Muscle layer of colon (tissue), 2 donors: ENCODE measurements around the gene KCNA3.
A peak's percentile ranks its signal among the peaks of the same experiment; 100 is the strongest.

ENCODE experiments used
- H3K27ac ChIP-seq: one replicate; pipeline ENCODE4 v1.7.0; 2013; ENCODE audit warnings: low read depth, mild to moderate bottlenecking, low read length, moderate library complexity
- H3K27me3 ChIP-seq, 2 donors: one replicate each; pipeline ENCODE4 v1.7.0; 2013; ENCODE audit warnings: low read length in 2 of 2, mild to moderate bottlenecking in 2 of 2; ENCODE audit not compliant: insufficient read depth in 2 of 2, control insufficient read depth in 1 of 2
- H3K36me3 ChIP-seq: one replicate; pipeline ENCODE4 v1.7.0; 2013; ENCODE audit warnings: mild to moderate bottlenecking, low read length; ENCODE audit not compliant: insufficient read depth
- H3K4me1 ChIP-seq: one replicate; pipeline ENCODE4 v1.7.0; 2013; ENCODE audit warnings: mild to moderate bottlenecking, low read length; ENCODE audit not compliant: insufficient read depth
- H3K4me3 ChIP-seq, 2 donors: one replicate each; pipeline ENCODE4 v1.7.0; 2013; ENCODE audit warnings: low read length in 2 of 2, low read depth in 1 of 2, mild to moderate bottlenecking in 1 of 2, moderate library complexity in 1 of 2
- H3K9ac ChIP-seq: one replicate; pipeline ENCODE4 v1.7.0; 2013; ENCODE audit warnings: low read length
- H3K9me3 ChIP-seq: one replicate; pipeline ENCODE4 v1.7.0; 2013; ENCODE audit warnings: mild to moderate bottlenecking, low read length
- donor health status: abdominal sarcoma.
- donor health status: Adenocarcinoma of cecum.

Gene KCNA3

GRCh38 chr1:110674337-110675059, at the start of gene KCNA3:
Gene KCNA3 (minus strand): TSS chr1:110674940. CDS start chr1:110674809, 131 bp downstream.
- Histone ChIP-seq H3K4me1 (no peaks in the 10 kb centered on the region), H3K9me3 (no peaks in the 10 kb centered on the region), H3K36me3 (no peaks in the 10 kb centered on the region), H3K27me3 (peaks cover 34 to 39% of the 10 kb centered on the region in 2 donors), H3K4me3 (peak within 1 kb of the TSS; percentile 42 to 45), H3K9ac (no peak within 1 kb of the TSS), H3K27ac (no peak within 1 kb of the TSS)

DNA sequence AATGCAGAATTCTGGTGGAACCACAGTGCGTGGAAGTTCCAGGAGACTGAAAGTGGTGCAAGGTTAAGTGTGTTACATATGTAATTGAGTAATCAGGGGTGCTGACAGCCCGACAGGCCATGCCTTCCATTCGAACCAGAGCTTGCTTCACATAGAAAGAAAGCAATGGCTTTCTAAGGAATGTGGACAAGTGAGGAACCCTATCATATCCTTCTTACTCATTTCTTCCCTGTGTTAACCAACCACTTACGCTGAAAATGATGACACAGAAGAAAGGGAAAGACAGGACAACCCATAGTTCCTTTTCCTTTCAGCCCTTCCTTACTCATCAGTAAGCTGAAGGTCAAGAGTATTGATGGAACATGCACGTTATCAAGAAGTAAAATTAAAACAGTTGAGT, 48.1 kb upstream of the KCNA3 start:
- H3K27ac ChIP-seq = no peak overlapping the region
- no peaks in the 10 kb centered on the region for H3K4me1 ChIP-seq
- H3K27me3 ChIP-seq = no peaks in the 10 kb centered on the region
- no peaks in the 10 kb centered on the region for H3K9me3 ChIP-seq
- no peak overlapping the region for H3K4me3 ChIP-seq
- H3K9ac ChIP-seq = no peak overlapping the region
- no peaks in the 10 kb centered on the region for H3K36me3 ChIP-seq

DNA sequence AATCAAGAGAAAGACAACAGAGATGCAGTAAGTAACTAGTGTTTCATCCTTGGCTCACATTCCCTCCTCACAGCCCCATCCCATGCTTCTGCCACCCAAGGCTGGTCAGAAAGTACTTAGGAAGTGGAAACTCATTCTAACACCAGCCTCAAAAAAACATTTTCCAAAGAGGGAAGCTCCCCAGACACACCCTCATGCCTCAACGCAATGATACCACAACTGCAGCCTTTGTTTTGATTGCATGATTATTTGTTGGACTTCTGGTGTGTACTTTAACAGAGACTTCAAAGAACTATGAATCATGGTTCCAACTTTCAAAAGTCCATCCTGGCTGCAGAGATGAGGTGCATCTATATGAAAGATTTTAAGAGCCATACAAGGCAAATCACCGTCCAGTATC, 45.2 kb upstream of the KCNA3 start:
- Histone ChIP-seq H3K9me3 (no peaks in the 10 kb centered on the region), H3K36me3 (no peaks in the 10 kb centered on the region), H3K4me1 (no peaks in the 10 kb centered on the region), H3K4me3 (no peak overlapping the region), H3K9ac (no peak overlapping the region), H3K27ac (no peak overlapping the region), H3K27me3 (no peaks in the 10 kb centered on the region)

- Histone ChIP-seq H3K27me3 (no peaks in the 10 kb centered on the region), H3K4me1 (no peaks in the 10 kb centered on the region), H3K9ac (no peak overlapping the region), H3K4me3 (no peak overlapping the region), H3K36me3 (no peaks in the 10 kb centered on the region), H3K9me3 (no peaks in the 10 kb centered on the region), H3K27ac (no peak overlapping the region)
Observed at GRCh38 chr1:110718452-110718851, 43.7 kb upstream of the KCNA3 start.

DNA sequence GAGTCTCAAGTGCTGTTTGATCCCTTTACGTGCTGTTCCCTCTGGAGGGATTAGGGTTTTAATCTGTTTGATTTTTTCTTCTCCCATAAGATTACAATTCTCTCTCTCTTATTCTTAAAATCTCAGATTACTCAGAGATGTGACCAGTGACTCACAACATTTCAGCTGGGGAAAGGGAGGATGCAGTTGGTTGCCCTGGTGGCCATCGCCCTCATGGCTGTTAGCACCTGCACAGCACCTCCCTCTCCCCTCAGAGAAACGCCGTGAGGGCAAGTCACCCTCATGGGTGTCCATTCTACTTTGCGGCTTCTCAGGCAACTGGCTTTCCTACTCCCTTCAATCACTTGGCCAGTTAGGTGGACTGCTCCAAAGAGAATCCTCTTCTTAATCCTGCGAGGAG, 42.4 kb upstream of the KCNA3 start:
- H3K4me3 ChIP-seq = no peak overlapping the region
- H3K36me3 ChIP-seq = no peaks in the 10 kb centered on the region
- H3K4me1 ChIP-seq = no peaks in the 10 kb centered on the region
- no peak overlapping the region for H3K27ac ChIP-seq
- H3K9me3 ChIP-seq = no peaks in the 10 kb centered on the region
- H3K9ac ChIP-seq = no peak overlapping the region
- no peaks in the 10 kb centered on the region for H3K27me3 ChIP-seq

DNA sequence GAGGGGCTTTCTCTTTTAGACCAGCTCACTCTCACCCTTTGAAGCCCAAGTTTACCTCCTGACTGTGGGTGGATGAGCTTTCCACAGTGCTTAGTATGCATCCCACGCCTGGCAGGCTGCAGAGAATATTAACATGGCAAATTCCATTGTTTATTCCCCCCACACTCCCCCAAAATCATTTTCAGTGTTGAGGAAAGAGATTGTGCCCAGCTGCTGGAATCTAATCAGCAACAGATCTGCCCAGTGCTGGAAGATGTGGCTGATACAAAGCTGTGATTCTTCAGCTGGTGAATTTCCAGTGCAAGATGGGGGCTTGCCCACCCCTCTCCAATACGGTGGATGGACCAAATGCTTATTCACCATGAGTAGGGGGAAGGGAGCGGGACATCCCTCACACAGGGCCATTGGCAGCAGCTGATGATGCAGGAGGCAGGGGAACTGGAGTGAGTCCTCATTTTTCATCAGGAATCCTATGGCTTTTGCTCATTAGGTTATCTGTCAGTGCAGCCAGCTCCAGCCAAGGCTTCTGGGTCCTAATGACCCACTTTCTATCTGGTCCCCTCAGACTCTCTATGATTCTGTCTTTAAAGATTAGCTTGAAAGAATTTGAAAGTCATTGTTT, 39.7 kb upstream of the KCNA3 start:
- Histone ChIP-seq H3K27ac (no peak overlapping the region), H3K36me3 (no peaks in the 10 kb centered on the region), H3K9ac (no peak overlapping the region), H3K4me3 (no peak overlapping the region), H3K4me1 (no peaks in the 10 kb centered on the region), H3K27me3 (no peaks in the 10 kb centered on the region), H3K9me3 (no peaks in the 10 kb centered on the region)

- H3K27ac ChIP-seq = no peak overlapping the region
- H3K4me1 ChIP-seq = no peaks in the 10 kb centered on the region
- no peaks in the 10 kb centered on the region for H3K9me3 ChIP-seq
- H3K36me3 ChIP-seq = no peaks in the 10 kb centered on the region
- H3K27me3 ChIP-seq = no peaks in the 10 kb centered on the region
- no peak overlapping the region for H3K4me3 ChIP-seq
- H3K9ac ChIP-seq = no peak overlapping the region
Observed at GRCh38 chr1:110713221-110713620, 38.5 kb upstream of the KCNA3 start.

DNA sequence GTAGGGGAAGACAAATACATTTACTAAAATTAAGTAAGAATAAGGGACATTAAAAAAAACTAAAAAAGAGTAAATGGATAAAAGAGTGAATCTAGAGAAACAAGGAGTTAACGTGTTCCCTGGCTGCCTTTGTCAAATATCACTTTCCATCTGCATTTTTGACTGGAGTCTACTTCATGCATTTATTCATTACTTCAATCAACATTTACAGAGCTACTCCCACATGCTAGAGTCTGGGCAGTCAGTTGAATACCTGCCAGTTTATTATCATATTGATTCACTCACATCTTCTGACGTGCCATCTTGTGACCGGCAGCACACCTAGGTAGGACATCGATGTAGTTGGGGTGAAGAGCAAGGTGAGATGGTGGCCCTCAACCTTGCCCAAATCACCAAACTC, 35.6 kb upstream of the KCNA3 start:
- no peak overlapping the region for H3K4me3 ChIP-seq
- H3K36me3 ChIP-seq = no peaks in the 10 kb centered on the region
- H3K9me3 ChIP-seq = no peaks in the 10 kb centered on the region
- no peaks in the 10 kb centered on the region for H3K27me3 ChIP-seq
- H3K9ac ChIP-seq = no peak overlapping the region
- H3K27ac ChIP-seq = no peak overlapping the region
- H3K4me1 ChIP-seq = no peaks in the 10 kb centered on the region

GRCh38 chr1:110708974-110709440, 34.3 kb upstream of the KCNA3 start:
- no peaks in the 10 kb centered on the region for H3K36me3 ChIP-seq
- H3K27ac ChIP-seq = no peak overlapping the region

DNA sequence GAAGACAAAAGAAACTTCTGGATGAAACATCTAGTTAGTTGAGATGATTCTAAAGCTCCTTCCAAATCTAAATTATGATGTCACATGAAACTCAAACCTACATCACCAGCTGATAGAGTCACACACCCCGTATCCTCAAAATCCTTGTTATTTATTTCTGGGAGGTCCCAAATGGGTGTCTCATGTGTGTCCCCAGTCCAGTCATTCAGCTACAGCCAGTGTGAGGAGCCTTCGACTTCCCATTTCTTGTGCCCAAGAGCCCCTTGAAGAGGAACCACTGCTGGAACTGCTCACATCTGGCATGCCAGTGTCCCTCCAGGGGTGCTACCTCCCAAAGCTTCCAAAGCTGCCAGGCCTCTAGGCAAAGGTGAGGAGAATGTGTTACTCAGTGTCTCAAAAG, 32.5 kb upstream of the KCNA3 start:
- Histone ChIP-seq H3K9me3 (no peaks in the 10 kb centered on the region), H3K27me3 (no peaks in the 10 kb centered on the region), H3K27ac (no peak overlapping the region), H3K36me3 (no peaks in the 10 kb centered on the region), H3K9ac (no peak overlapping the region), H3K4me1 (no peaks in the 10 kb centered on the region), H3K4me3 (no peak overlapping the region)

More at GRCh38 chr1:110708974-110709440, 34.3 kb upstream of the KCNA3 start:
- H3K4me3 ChIP-seq = no peak overlapping the region
- H3K9me3 ChIP-seq = no peaks in the 10 kb centered on the region
- H3K27me3 ChIP-seq = no peaks in the 10 kb centered on the region
- no peak overlapping the region for H3K9ac ChIP-seq
- no peaks in the 10 kb centered on the region for H3K4me1 ChIP-seq

- H3K4me3 ChIP-seq = no peak overlapping the region
- H3K27ac ChIP-seq = no peak overlapping the region
- no peaks in the 10 kb centered on the region for H3K36me3 ChIP-seq
- no peaks in the 10 kb centered on the region for H3K4me1 ChIP-seq
- H3K9me3 ChIP-seq = no peaks in the 10 kb centered on the region
- H3K27me3 ChIP-seq = no peaks in the 10 kb centered on the region
- no peak overlapping the region for H3K9ac ChIP-seq
Observed at GRCh38 chr1:110706621-110707020, 31.9 kb upstream of the KCNA3 start.

DNA sequence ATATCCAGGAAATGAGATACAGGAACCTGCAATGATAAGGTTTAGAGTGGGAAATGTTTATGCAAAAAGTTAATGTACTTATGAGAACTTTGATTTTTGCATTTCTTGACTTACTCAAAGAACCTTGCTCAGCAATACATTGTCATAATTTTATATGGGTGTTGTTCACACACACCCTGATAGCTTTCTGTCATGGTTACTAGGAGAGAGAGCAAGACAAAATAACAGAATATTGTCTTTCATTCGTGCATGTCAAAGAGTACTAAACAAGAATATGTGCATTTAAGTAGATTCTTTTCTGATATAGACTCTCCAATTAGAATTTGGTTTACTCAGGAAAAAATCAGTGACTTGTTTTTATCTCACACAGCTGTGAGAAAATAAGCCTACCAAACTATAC, 27.5 kb upstream of the KCNA3 start:
- H3K4me1 ChIP-seq = no peaks in the 10 kb centered on the region
- no peaks in the 10 kb centered on the region for H3K36me3 ChIP-seq
- H3K4me3 ChIP-seq = no peak overlapping the region
- no peaks in the 10 kb centered on the region for H3K27me3 ChIP-seq
- no peaks in the 10 kb centered on the region for H3K9me3 ChIP-seq
- H3K9ac ChIP-seq = no peak overlapping the region
- no peak overlapping the region for H3K27ac ChIP-seq
